Esophagus muscularis mucosa (tissue), 4 donors: ENCODE results near the gene ANKRD49.

Experiments
- CTCF ChIP-seq, 3 experiments: fragments of 200-600 bp in 2 of 3; fragments of 450-650 bp in 1 of 3; sonication (generic) in 2 of 3; IDR thresholded peaks; one replicate each; pipeline ENCODE4 v1.5.1; 2017 to 2019; ENCODE audit warnings: antibody characterized with exemption in 3 of 3, mild to moderate bottlenecking in 2 of 3, moderate library complexity in 1 of 3
- EP300 ChIP-seq: sonication (generic); formaldehyde crosslinking; IDR thresholded peaks from one replicate; pipeline ENCODE4 v1.6.1; 2017; ENCODE audit warnings: antibody characterized with exemption
- POLR2A ChIP-seq: fragments of 450-650 bp; IDR thresholded peaks from one replicate; pipeline ENCODE4 v1.6.1; 2017; ENCODE audit warnings: antibody characterized with exemption, moderate library complexity, mild to moderate bottlenecking, low read depth

- TF ChIP-seq CTCF (IDR thresholded peaks at IDR 0.05) (no peak), POLR2A (no peak), EP300 (no peak)
These were observed 32.0 kb downstream of the ANKRD49 start for GRCh38 chr11:94525546-94526324.
